Endothelial cell of umbilical vein (primary cell): ENCODE data around the gene MTFR1L. TPM values are rescaled to one million over a fixed set of nuclear protein-coding genes. Genes with fewer than 3 reads are reported as not detected.

Source experiments
- BruUV-seq: library from RNA; stranded (reverse); fragments of 400-500 nt; replicated peaks from 2 replicates; lab custom pipeline; 2021; lab: Mats Ljungman, UMichigan
- CTCF ChIA-PET: fragments of 300-600, 350-600 bp; sonication (Branson Sonifier 250); formaldehyde crosslinking; loops from one replicate; lab custom pipeline; 2021; ENCODE audit warnings: antibody characterized with exemption, inconsistent platforms; lab: Charles Lee
- POLR2A ChIA-PET: fragments of 300-600, 350-600 bp; sonication (Branson Sonifier 250); formaldehyde crosslinking; loops from one replicate; lab custom pipeline; 2021; ENCODE audit warnings: antibody characterized with exemption, inconsistent platforms; lab: Charles Lee
- DNase-seq: peaks from one replicate; pipeline ENCODE4 v3.0.0-alpha.2; 2011; ENCODE audit warnings: low read depth, low spot score
- FAIRE-seq: peaks from 2 replicates; lab custom pipeline; 2011; peaks lifted over from hg19 to GRCh38; lab: Jason Lieb, UNC
- H2AFZ ChIP-seq: 2 replicates; pipeline ENCODE4 v1.6.0; 2012; ENCODE audit warnings: low read depth, low read length, control low read depth, inconsistent platforms
- H3K27ac ChIP-seq: 2 replicates; pipeline ENCODE4 v1.5.1; 2011; ENCODE audit warnings: low read depth, mild to moderate bottlenecking, control low read depth, low read length, moderate library complexity; ENCODE audit not compliant: insufficient read depth
- H3K27me3 ChIP-seq, 2 experiments: 2 replicates each; pipeline versions ENCODE4 v1.6.0 to v1.6.1; 2011; ENCODE audit warnings: low read length in 2 of 2, mixed read lengths in 1 of 2; ENCODE audit not compliant: control insufficient read depth in 2 of 2, insufficient read depth in 2 of 2
- H3K36me3 ChIP-seq, 2 experiments: 2 replicates in 1 of 2; 3 replicates in 1 of 2; pipeline ENCODE4 v1.5.1; 2011; ENCODE audit warnings: low read length in 2 of 2, mild to moderate bottlenecking in 1 of 2, moderate library complexity in 1 of 2; ENCODE audit not compliant: control insufficient read depth in 2 of 2, insufficient read depth in 2 of 2; ENCODE audit errors: extremely low read depth in 1 of 2
- H3K4me1 ChIP-seq: 3 replicates; pipeline ENCODE4 v1.5.1; 2011; ENCODE audit warnings: mild to moderate bottlenecking, low read length; ENCODE audit not compliant: control insufficient read depth, insufficient read depth; ENCODE audit errors: extremely low read depth
- H3K4me2 ChIP-seq: 2 replicates; pipeline ENCODE4 v1.6.1; 2011; ENCODE audit warnings: low read length, control low read depth, mixed read lengths; ENCODE audit not compliant: insufficient read depth
- H3K4me3 ChIP-seq, 3 experiments: fragments of 200-600 bp in 1 of 3; sonication (generic), shearing (Covaris generic) in 1 of 3; replicated peaks in 1 of 3; 2 replicates each; pipeline ENCODE4 v1.5.1; 2011 to 2016; ENCODE audit warnings: control low read depth in 3 of 3, low read length in 3 of 3, mild to moderate bottlenecking in 2 of 3, inconsistent platforms in 1 of 3, low read depth in 1 of 3, moderate library complexity in 1 of 3; ENCODE audit not compliant: insufficient read depth in 1 of 3
- H3K79me2 ChIP-seq: 2 replicates; pipeline ENCODE4 v1.6.0; 2012; ENCODE audit warnings: low read length, inconsistent platforms; ENCODE audit not compliant: control insufficient read depth, insufficient read depth
- H3K9ac ChIP-seq: replicated peaks from 2 replicates; pipeline ENCODE3; 2011; ENCODE audit warnings: low read length, control low read depth; ENCODE audit not compliant: insufficient read depth; ENCODE audit errors: extremely low read depth
- H3K9me1 ChIP-seq: replicated peaks from 3 replicates; pipeline ENCODE4 v1.6.0; 2011; ENCODE audit warnings: mild to moderate bottlenecking, low read length; ENCODE audit not compliant: control insufficient read depth, insufficient read depth; ENCODE audit errors: extremely low read depth
- H3K9me3 ChIP-seq: replicated peaks from 2 replicates; pipeline ENCODE4 v1.5.1; 2012; ENCODE audit warnings: low read length, inconsistent platforms; ENCODE audit not compliant: control insufficient read depth, insufficient read depth
- H4K20me1 ChIP-seq: replicated peaks from 2 replicates; pipeline ENCODE3; 2011; ENCODE audit warnings: mild to moderate bottlenecking, low read length; ENCODE audit not compliant: control insufficient read depth, insufficient read depth; ENCODE audit errors: extremely low read depth
- CTCF ChIP-seq, 2 donors: IDR thresholded peaks; 1 replicate in 1 of 2; 2 replicates in 1 of 2; pipeline ENCODE4 v1.5.1; 2011; ENCODE audit warnings: low read length in 2 of 2, mild to moderate bottlenecking in 2 of 2, moderate library complexity in 2 of 2, control low read depth in 1 of 2, inconsistent platforms in 1 of 2, low read depth in 1 of 2; ENCODE audit not compliant: insufficient read depth in 1 of 2; ENCODE audit errors: extremely low read depth in 1 of 2
- EZH2 ChIP-seq: IDR thresholded peaks from 2 replicates; pipeline ENCODE4 v1.6.1; 2012; ENCODE audit warnings: borderline replicate concordance, low read depth, mild to moderate bottlenecking, moderate library complexity, low read length, inconsistent platforms; ENCODE audit not compliant: severe bottlenecking
- FOS ChIP-seq: IDR thresholded peaks from 2 replicates; pipeline ENCODE4 v1.6.1; 2011; ENCODE audit warnings: mild to moderate bottlenecking, low read length, moderate library complexity, borderline replicate concordance; ENCODE audit not compliant: insufficient read depth
- GATA2 ChIP-seq: IDR thresholded peaks from 2 replicates; pipeline ENCODE4 v1.7.0; 2011; ENCODE audit warnings: low read depth, mild to moderate bottlenecking, moderate library complexity, mixed read lengths, low read length; ENCODE audit not compliant: insufficient read length, insufficient read depth
- JUN ChIP-seq: IDR thresholded peaks from 2 replicates; pipeline ENCODE4 v1.6.1; 2011; ENCODE audit warnings: borderline replicate concordance, low read depth; ENCODE audit not compliant: insufficient read length, insufficient read depth
- MAX ChIP-seq: IDR thresholded peaks from 2 replicates; pipeline ENCODE4 v1.6.1; 2011; ENCODE audit not compliant: insufficient read depth, insufficient read length
- MYC ChIP-seq: IDR thresholded peaks from one replicate; pipeline ENCODE4 v1.6.1; 2011; ENCODE audit warnings: mild to moderate bottlenecking, low read depth, low read length
- POLR2A ChIP-seq: IDR thresholded peaks from 2 replicates; pipeline ENCODE4 v1.6.1; 2012; ENCODE audit warnings: low read depth, mild to moderate bottlenecking, control low read depth, low read length
- POLR2AphosphoS5 ChIP-seq: IDR thresholded peaks from 2 replicates; pipeline ENCODE4 v1.6.1; 2012; ENCODE audit warnings: low read depth, mild to moderate bottlenecking, control low read depth, low read length, moderate library complexity; ENCODE audit not compliant: insufficient read depth
- dilution Hi-C: fragments of 300-500 bp; cut with MboI; formaldehyde crosslinking; loops from one replicate; pipeline ENCODE4 v1.15.0; 2019; ENCODE audit warnings: low sequenced_read_pairs; ENCODE audit not compliant: extremely low pct_ligation_motif_present
- intact Hi-C: fragments of 100-400 bp; cut with micrococcal nuclease; formaldehyde crosslinking; loops from one replicate; pipeline ENCODE4 v1.10.0; 2022
- polyA plus RNA-seq, 4 experiments: library from polyadenylated mRNA; depleted of rRNA in 3 of 4; stranded (reverse) in 3 of 4; unstranded in 1 of 4; fragments of >200 nt; gene quantifications; 2 replicates each; pipeline versions ENCODE4 v1.2.1 to v1.2.3, GENCODE V29; 2011 to 2012; ENCODE audit warnings: missing spikeins in 1 of 4
- total RNA-seq: library from RNA; stranded (reverse); gene quantifications from 2 replicates; pipeline ENCODE4 v1.2.3, GENCODE V29; 2021

Gene MTFR1L
- total and polyA plus RNA-seq, 2 donors (not counting 3 experiments of a cell fraction or from before 2014, with no cell fraction given) = 34.8 to 45.5 TPM

- no peaks in the 10 kb centered on the region for H3K9me1 ChIP-seq
- H3K4me3 ChIP-seq = no peak overlapping the region
- no peaks in the 10 kb centered on the region for H4K20me1 ChIP-seq
- dilution Hi-C loops (no loop called here), intact Hi-C loops (no loop called here)
- no TSS peak for BruUV-seq
- no peak overlapping the region for H2AFZ ChIP-seq
- H3K27ac ChIP-seq = no peak overlapping the region
- H3K4me1 ChIP-seq = peaks cover 4% of the 10 kb centered on the region
- no peaks in the 10 kb centered on the region for H3K9me3 ChIP-seq
- ChIA-PET POLR2A (no interaction called here), CTCF (no interaction called here)
- H3K36me3 ChIP-seq = peaks cover 8 to 26% of the 10 kb centered on the region in 2 experiments
- H3K27me3 ChIP-seq = no peaks in the 10 kb centered on the region
- H3K79me2 ChIP-seq = peaks cover 2% of the 10 kb centered on the region
- no peak for FAIRE-seq
- H3K4me2 ChIP-seq = no peak overlapping the region
- no peak overlapping the region for H3K9ac ChIP-seq
- no peak for TF ChIP-seq EZH2
- DNase-seq = no peak
These were observed 6.8 kb downstream of the MTFR1L start for GRCh38 chr1:25826571-25826970.

- CTCF ChIA-PET = interaction anchor here (3.0 kb wide), 1 partner anchor 13 kb away, joined by 12 read pairs; no protein-coding TSS in a partner anchor
These were observed 8.7 kb downstream of the MTFR1L start for GRCh38 chr1:25828491-25828890.

More at GRCh38 chr1:25828491-25828890, 8.7 kb downstream of the MTFR1L start:
- no peaks in the 10 kb centered on the region for H3K79me2 ChIP-seq
- DNase-seq = no peak
- H2AFZ ChIP-seq = no peak overlapping the region
- H3K4me3 ChIP-seq = no peak overlapping the region
- FAIRE-seq = no peak
- TF ChIP-seq POLR2AphosphoS5 (no peak), POLR2A (no peak), EZH2 (no peak), MAX (no peak), CTCF (IDR thresholded peaks at IDR 0.05; ENCODE audit: extremely low read depth in 1 of 2, insufficient read depth in 1 of 2, low read depth in 1 of 2, low read length in 2 of 2) (no peak), GATA2 (no peak), JUN (no peak), MYC (no peak), FOS (no peak)
- no peak overlapping the region for H3K4me2 ChIP-seq
- intact Hi-C loops = no loop called here
- H4K20me1 ChIP-seq = no peaks in the 10 kb centered on the region
- no peaks in the 10 kb centered on the region for H3K9me1 ChIP-seq
- no TSS peak for BruUV-seq
- peaks cover 5% of the 10 kb centered on the region for H3K4me1 ChIP-seq
- POLR2A ChIA-PET = interaction anchor here (0.6 kb wide), 1 partner anchor 24 kb away, joined by 3 read pairs; no protein-coding TSS in a partner anchor
- dilution Hi-C loops = no loop called here
- no peak overlapping the region for H3K27ac ChIP-seq
- no peaks in the 10 kb centered on the region for H3K27me3 ChIP-seq
- peaks cover 8 to 34% of the 10 kb centered on the region in 2 experiments for H3K36me3 ChIP-seq
- H3K9ac ChIP-seq = no peak overlapping the region
- H3K9me3 ChIP-seq = no peaks in the 10 kb centered on the region
